ENCODE data around the gene UTP11.
A peak's percentile ranks its signal among the peaks of the same experiment; 100 is the strongest.
"Not testable (repeated sequence)": the region's sequence is repeated elsewhere in the genome, so short reads cannot be mapped to it uniquely, and the experiment has no call there.

UTP11 gene

GRCh38 chr1:38012363-38013226 is at the start of gene UTP11:
Gene UTP11 (plus strand): TSS chr1:38012734. CDS start chr1:38012803, 69 bp downstream.
- peak; percentile 88 for DNase-seq (ENCODE audit: low read depth)

GRCh38 chr1:37964106-37964505 is 48.4 kb upstream of the UTP11 start:
- not testable (repeated sequence) for DNase-seq (ENCODE audit: low read depth)

- no peak for DNase-seq (ENCODE audit: low read depth)
Measured at GRCh38 chr1:37965301-37965700, 47.2 kb upstream of the UTP11 start.

GRCh38 chr1:37973684-37974083 is 38.9 kb upstream of the UTP11 start:
- DNase-seq (ENCODE audit: low read depth), result not testable (repeated sequence)

- DNase-seq (ENCODE audit: low read depth), result no peak
Measured at GRCh38 chr1:37974567-37974966, 38.0 kb upstream of the UTP11 start.

GRCh38 chr1:37975083-37975482 is 37.5 kb upstream of the UTP11 start:
- not testable (repeated sequence) for DNase-seq (ENCODE audit: low read depth)

- DNase-seq (ENCODE audit: low read depth), result no peak
Measured at GRCh38 chr1:37978541-37978940, 34.0 kb upstream of the UTP11 start.

GRCh38 chr1:37983546-37983945 is 29.0 kb upstream of the UTP11 start:
- no peak for DNase-seq (ENCODE audit: low read depth)

- no peak for DNase-seq (ENCODE audit: low read depth)
Measured at GRCh38 chr1:37987679-37988078, 24.9 kb upstream of the UTP11 start.

- DNase-seq (ENCODE audit: low read depth), result no peak
Measured at GRCh38 chr1:37989361-37989930, 23.1 kb upstream of the UTP11 start.

- DNase-seq (ENCODE audit: low read depth), result no peak
Measured at GRCh38 chr1:37994886-37995566, 17.5 kb upstream of the UTP11 start.

GRCh38 chr1:37995751-37996345 is 16.7 kb upstream of the UTP11 start:
- no peak for DNase-seq (ENCODE audit: low read depth)

- no peak for DNase-seq (ENCODE audit: low read depth)
Measured at GRCh38 chr1:37997256-37998088, 15.1 kb upstream of the UTP11 start.

GRCh38 chr1:37998089-37998808 is 14.3 kb upstream of the UTP11 start:
- no peak for DNase-seq (ENCODE audit: low read depth)

- DNase-seq (ENCODE audit: low read depth), result no peak
Measured at GRCh38 chr1:37998913-37999429, 13.6 kb upstream of the UTP11 start.

- no peak for DNase-seq (ENCODE audit: low read depth)
Measured at GRCh38 chr1:37999430-38000232, 12.9 kb upstream of the UTP11 start.

- no peak for DNase-seq (ENCODE audit: low read depth)
Measured at GRCh38 chr1:38000233-38000528, 12.4 kb upstream of the UTP11 start.

GRCh38 chr1:38000529-38001455 is 11.7 kb upstream of the UTP11 start:
- no peak for DNase-seq (ENCODE audit: low read depth)
